NCI-H82 (cell line): Measurements from ENCODE around the gene NR2F6.
A peak's percentile ranks its signal among the peaks of the same experiment; 100 is the strongest.

Experiments
- DNase-seq: peaks from one replicate; lab custom pipeline; 2025; lab: John Stamatoyannopoulos, UW

Gene NR2F6

GRCh38 chr19:17237747-17238706, 7.7 kb downstream of the NR2F6 start:
- no peak for DNase-seq

- DNase-seq, result peak; percentile 90
These were observed 8.7 kb downstream of the NR2F6 start for GRCh38 chr19:17236811-17237543.

GRCh38 chr19:17235971-17236777, 9.5 kb downstream of the NR2F6 start:
- DNase-seq, result peak; percentile 97

GRCh38 chr19:17235300-17235970, 10.3 kb downstream of the NR2F6 start:
- DNase-seq, result peak; percentile 84

GRCh38 chr19:17234911-17235299, 10.8 kb downstream of the NR2F6 start:
- DNase-seq, result peak; percentile 91

- no peak for DNase-seq
These were observed 13.5 kb downstream of the NR2F6 start for GRCh38 chr19:17232258-17232657.

GRCh38 chr19:17229890-17230289, 15.8 kb downstream of the NR2F6 start:
- peak; percentile 58 for DNase-seq

GRCh38 chr19:17227798-17228367, 17.8 kb downstream of the NR2F6 start:
- DNase-seq, result peak; percentile 80

GRCh38 chr19:17226002-17226933, 19.5 kb downstream of the NR2F6 start, which contains the start of gene OCEL1:
OCEL1 (plus strand) TSS chr19:17226226; CDS start chr19:17226248, 22 bp downstream.
- DNase-seq, result peak; percentile 100

GRCh38 chr19:17225053-17225452, 20.7 kb downstream of the NR2F6 start:
- DNase-seq, result peak; percentile 45

GRCh38 chr19:17220207-17220758, 25.4 kb downstream of the NR2F6 start:
- DNase-seq, result no peak

GRCh38 chr19:17219286-17219685, 26.4 kb downstream of the NR2F6 start:
- DNase-seq, result no peak

- DNase-seq, result no peak
These were observed 29.6 kb downstream of the NR2F6 start for GRCh38 chr19:17216058-17216670.

- DNase-seq, result peak; percentile 98
These were observed 30.4 kb downstream of the NR2F6 start, which contains the start of gene USE1 for GRCh38 chr19:17215127-17215971. USE1 (plus strand) TSS chr19:17215357; CDS start chr19:17215406, 49 bp downstream.

GRCh38 chr19:17214508-17215126, 31.1 kb downstream of the NR2F6 start:
- DNase-seq, result peak; percentile 65

GRCh38 chr19:17213334-17213733, 32.4 kb downstream of the NR2F6 start:
- DNase-seq, result no peak
